Hematopoietic multipotent progenitor cell treated with erythropoietin and hydrocortisone succinate and interleukin-3 and kit ligand, for 17 days (in vitro differentiated cells): ENCODE results near the gene DHX16.
A peak's percentile ranks its signal among the peaks of the same experiment; 100 is the strongest.

Experiments used
- DNase-seq: peaks from one replicate; pipeline ENCODE4 v3.0.0-alpha.2; 2015; ENCODE audit warnings: low spot score

Gene DHX16

DNA sequence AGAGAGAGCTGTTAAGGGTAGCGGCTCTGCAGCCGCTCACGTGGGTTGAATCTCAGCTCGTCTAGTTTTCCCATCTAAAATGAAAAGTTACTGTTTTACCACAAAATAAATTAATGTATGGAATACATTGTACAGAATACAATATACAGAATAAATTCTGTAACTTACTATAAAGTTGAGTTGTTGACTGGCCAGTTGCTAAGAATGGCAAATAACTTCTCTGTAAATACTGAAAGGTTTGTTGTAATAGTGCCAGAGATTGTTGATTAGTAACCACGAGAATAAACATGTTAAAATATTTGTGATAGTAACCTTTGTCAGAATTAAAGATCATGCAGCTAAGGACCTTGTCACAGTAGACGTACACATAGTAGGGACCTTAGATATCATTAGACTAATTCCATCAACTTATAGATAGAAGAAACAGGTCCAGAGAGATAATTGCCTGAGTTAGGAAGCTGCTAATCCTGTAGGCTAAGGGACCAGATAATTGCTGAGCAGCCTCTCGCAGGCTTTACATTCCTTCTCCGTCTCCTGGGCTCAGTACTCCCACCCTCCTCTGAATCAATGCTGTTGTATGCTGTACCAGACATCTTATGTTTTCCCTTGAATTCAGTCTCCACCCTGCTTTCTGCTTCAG lies 18.5 kb upstream of the DHX16 start:
- no peak for DNase-seq

DNA sequence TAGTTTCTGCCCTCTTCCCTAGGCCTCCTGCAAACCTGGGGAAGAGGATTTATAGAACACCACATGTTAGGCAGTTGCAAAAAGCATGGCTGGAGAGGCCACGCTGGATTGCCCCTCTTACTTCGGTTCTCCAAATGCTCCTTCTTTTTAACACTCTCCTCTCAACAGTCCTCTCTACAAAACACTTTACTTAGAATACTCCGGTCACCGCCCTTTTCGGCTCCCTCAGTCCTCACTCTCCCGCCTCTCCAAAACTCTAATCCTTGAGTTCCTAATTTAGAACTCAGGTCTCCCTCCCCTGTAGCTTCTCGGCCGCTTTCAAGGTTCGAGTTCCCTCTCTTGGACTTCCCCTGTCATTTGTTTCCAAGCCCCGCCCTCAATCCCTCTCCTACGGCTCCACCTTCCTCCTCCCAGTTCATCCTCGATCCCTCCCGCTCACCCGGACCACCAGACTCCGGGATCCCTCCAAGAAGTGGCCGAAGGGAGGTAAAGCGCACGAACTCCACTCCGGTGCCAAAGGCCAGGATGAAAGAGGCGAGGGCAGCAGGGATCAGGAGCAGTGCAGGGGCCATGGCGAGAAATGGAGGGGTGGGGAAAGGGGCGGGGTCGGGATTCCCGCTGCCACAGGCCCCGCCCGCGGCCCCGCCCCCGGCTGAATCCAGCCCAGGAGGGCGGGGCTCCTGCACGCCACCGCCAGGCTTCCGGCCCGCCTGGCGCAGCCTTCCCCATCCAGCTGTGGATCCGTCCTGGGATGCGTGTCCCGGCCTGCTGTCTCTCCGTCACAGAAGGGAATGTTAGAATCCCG lies 17.8 kb upstream of the DHX16 start, which contains the start of gene NRM:
Gene NRM (minus strand): TSS at position 582 of the 805 bp plus-strand sequence. CDS start 10 bp downstream, at position 572.
- DNase-seq = peak; percentile 67

DNA sequence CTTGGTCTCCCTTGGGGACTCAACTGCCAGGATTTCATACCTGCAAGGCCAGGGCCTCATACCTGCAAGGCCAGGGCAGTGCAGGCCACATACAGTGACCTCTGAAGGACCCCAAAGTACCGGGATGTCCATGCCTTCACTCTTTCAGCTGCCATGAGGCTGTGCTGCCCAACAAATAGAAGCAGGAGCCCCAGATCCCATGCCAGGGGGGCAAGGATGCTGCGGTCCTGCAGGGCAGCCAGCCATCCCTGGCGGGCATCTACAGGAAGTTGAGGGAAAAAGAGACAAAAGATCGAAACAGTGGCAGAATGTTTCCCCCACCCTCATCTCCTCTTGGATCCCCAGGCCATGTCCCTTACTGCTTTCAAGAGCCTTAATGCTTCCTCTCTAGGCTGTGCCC lies 17.2 kb upstream of the DHX16 start:
- DNase-seq = no peak

DNA sequence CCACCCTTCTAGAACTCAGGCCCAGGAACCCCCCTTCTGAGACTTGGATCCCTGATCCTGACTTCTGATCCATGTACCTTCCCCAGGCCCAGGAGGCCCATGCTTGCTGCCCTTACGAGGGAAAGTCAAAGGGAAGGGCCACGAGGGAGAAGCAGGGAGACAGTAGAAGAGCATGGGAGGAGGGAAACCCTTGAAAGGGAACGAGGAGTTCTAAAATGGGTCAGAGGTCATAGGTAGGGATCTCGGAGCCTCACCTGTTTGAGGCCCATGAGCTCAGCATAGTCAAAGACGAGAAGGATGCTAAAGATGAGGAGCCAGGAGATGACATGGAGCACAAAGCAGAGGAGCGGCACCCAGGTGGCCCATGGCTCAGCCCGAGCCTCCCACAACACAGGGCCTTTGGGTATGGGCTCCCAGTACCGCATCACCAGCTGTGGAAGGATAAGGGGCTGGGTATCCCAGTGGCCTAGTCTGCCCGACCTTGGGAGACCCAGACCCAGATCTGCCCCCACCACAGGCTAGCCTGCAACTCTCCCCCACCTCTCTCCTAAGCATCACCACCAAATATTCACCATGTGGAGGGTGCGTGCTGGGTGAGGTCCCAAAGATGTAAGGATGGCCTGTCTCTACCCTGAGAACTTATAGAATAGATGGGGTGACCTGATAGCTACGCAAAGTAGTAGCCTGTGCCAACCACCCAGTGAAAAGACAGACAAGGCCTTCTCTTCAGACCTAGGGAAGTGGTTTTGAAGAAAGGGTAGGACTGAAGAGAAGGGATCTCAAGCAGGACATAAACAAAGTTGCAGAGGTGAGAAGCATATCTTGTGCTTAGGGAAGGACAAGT lies 16.4 kb upstream of the DHX16 start:
- no peak for DNase-seq

DNA sequence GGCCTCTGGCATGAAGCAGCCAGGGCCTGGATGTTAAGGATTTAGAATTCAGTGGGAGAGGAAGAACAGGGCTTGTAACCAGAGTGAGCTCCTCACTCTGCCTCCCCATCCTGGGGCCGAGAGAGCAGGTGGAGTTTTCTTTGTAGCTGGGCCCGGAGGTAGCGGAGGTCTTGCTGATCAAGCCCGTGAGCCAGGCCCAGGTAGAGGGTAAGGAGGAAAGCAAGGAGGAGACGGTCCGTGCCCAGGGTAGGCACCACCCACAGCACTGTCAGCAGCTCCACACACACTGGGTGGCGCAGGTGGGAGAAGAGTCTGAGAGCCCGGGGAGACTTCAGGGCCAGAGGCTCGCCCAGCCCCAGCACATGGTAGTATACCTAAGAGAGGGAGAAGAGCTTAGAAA lies 15.8 kb upstream of the DHX16 start:
- DNase-seq = no peak

DNA sequence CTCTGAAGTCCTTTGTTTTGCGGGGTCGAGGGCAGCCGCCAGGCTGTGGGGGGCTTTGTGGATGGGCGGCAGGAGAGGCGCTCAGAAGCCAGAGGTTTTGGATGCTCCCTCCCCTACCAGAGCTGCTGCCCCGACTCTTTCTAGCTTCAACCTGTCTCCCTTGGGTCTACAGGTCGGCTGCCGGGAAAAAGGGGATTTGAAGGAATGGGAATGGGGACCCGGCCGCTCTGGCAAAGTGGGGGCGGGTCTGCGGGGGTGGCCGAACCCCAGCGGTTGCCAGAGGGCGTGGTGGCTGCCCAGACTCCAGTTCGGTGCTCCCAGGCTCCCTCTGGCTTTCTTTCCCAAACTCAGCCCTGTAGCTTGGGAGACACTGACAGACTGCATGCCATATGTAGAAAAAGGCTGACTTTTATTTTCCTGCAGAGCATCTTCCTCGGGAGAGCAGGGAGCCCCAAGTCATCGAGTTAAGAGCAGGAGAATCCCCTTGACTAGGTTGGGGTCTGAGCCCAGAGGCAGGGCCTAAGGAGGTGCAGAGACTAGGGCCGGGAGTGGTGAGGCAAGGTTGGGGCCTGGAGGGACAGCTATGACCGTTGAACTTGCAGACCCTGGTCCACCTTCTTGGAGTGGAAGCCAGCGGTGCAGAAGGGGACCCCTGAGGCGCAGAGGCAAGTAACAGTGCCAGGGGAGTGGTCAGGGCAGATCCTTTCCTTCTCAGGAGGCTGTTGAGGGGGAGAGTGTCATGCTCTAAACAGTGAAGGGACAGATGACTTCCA lies 15.0 kb upstream of the DHX16 start:
- no peak for DNase-seq

DNA sequence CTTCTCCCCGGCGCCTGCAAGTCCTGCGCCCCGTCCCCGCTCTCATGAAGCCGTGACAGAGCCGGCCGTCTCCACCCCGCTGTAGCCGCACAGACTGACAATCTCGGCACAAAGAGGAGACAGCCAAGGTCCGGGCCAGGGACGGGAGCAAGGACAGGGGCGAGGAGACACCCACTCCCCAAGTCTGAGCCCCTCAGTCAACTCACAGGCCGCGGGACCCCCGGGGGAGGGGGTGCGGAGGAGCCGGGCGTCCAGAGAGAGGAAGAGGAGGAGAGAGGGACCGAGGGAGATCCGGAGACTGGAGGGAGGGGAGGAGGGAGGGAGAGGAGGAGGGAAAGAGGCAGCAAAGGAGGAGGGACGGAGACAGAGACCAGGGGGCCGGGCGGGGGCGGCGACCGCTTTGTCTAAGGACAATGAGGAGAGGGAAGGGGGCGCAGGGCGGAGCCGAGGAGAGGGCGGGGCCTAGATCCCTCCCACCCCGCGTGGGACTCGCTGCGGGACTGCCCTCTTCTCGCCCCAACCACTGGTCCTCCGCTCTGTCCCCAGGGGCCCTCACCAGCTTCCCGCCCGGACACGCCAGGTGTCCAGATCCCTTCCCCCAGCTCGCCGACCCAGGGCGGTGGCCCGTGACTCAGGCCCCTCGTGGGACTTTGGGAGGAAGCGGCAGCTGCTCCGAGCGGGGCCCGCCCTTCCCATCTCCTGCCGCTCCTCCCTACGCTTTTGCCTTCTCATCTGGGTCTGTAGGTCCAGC lies 14.3 kb upstream of the DHX16 start:
- DNase-seq = no peak

DNA sequence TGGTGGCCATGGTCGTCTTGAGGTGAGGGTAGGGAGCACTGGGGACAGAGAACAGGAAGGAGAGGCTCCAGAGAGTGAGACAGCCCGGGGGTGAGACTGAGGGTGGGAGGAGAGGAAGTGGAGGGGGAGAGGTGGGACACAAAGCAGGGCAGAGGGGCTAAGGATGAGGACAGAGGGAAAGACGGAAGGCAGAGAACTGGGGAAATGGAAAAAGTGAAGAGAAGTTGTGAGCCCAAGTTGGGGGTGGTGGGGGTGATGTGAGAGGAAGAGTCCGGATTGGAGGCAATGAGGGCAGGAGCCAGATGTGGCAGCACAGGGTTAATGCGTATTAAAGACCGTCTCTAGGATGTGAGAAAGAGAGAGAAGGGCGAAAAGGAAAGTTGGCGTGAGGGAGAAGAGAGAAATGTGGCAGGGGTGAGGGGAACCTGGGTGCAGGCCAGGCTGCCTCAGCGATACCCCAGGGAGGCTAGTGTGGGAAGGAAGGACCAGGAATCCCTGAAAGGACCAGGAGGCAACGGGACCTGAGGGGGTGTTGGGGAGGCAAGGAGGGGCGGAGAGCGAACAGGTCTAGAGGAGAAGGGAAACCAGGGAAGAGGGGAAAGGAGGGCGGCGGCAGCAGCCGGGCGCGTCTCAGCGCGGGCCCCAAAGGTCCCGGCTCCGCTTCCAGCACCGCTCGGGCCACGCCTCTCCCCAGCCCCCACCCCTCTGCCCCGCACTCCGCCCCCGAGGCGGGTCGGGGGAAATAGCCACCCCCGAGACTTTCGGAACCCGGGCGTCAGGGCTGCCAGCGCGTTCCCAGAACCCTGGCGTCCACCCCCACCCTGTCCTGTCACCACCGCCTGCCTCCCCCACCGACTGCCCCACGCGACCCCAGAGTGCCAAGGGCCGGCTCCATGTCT lies 13.5 kb upstream of the DHX16 start, which contains the start of gene PPP1R18:
Gene PPP1R18 (minus strand): TSS at position 637 of the 899 bp plus-strand sequence. CDS start 627 bp downstream, at position 10.
- no peak for DNase-seq

DNA sequence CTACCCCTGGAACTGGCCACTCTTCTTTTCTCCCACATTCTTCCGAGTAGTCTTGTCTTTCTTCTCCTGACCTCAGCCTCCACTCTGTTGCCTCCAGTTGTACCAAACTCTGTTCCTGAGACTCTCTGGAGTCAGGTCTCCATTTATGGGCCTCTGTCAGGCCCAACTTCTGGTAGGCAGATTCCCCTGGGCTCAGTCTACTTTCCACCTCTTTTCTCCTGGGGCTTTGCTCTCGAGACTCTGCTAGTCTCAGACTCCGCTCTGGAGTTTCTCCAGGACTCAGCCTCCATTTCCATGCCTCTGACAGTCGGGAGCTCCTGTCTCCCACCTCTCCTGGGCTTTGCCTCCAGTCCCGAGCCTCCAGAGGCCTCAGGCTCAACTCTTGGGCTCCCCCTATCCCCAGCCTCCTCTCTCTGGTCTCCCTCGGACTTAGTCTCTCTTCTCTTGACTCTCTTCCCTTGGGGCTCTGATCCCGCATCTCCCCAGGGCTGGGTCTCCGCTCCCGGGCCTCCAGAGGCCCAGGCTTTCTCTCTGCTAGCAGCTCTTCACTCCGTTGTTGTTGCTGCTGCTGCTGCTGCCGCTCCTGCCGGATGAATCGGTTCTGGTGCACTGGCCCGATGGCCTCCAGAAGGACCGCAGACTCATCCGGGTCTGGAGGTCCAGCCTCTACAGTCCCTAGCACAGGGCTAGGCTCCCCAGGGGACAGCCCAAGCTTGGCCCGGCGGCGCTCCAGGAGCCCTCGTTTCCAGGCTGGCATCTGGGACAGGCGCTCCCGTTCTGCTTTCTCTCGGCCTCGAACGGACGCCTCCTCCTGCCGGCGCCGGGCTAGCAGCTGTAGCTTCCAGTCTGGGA lies 12.6 kb upstream of the DHX16 start:
- no peak for DNase-seq

DNA sequence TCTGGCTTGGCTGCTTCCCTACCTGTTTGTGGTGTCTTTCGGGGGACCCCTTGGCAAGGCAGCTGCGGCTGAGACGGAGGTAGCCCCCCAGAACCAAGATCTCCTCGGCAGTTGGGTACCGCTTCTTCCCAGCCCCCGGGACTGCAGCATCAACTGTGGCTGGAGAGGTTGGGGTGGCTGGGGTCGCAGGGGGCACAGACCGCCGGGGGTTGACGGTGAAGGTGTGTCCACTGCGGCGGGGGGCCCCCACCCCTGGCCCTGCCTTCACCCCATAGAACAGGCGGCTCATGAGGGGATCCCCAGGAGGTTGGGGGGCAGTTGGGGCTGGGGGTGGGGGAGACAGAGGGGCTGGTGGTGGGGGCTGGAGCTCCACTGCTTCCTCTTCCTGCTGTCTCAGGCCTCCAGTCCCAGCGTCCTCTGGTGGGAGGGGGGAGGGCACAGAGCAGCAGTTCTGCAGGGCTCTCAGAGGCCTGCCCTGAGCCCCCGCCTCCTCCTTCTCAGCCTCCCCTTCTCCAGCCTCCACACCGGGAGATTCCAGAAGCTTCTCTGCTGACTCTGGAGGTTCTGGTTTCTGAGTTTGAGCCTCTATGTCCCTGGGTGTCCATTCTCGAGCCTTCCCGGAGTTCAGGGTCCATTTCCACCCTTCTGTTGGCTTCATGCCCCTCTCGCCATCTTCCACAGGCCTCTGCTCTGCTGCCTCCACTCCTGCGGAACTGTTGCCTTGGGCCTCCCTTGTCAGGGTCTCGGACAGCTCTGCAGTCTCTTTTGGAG lies 11.8 kb upstream of the DHX16 start:
- no peak for DNase-seq

DNA sequence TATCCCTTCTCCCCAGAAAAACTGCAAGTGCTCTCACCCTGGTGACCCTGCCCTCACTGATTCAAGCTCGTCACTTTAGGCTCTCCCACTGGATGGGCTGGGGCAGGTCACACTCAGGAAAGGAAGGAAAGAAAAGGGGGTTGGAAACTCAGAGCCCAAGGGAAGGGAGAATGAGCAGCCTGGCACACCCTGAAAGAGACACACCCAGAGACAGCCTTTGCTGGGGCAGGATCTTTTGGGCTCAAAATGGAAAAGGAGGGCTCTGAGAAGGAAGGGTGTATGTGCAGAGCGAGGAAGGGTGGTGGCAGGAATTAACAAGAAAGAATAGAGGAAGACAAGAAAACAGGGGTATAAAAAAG lies 11.2 kb upstream of the DHX16 start:
- no peak for DNase-seq

DNA sequence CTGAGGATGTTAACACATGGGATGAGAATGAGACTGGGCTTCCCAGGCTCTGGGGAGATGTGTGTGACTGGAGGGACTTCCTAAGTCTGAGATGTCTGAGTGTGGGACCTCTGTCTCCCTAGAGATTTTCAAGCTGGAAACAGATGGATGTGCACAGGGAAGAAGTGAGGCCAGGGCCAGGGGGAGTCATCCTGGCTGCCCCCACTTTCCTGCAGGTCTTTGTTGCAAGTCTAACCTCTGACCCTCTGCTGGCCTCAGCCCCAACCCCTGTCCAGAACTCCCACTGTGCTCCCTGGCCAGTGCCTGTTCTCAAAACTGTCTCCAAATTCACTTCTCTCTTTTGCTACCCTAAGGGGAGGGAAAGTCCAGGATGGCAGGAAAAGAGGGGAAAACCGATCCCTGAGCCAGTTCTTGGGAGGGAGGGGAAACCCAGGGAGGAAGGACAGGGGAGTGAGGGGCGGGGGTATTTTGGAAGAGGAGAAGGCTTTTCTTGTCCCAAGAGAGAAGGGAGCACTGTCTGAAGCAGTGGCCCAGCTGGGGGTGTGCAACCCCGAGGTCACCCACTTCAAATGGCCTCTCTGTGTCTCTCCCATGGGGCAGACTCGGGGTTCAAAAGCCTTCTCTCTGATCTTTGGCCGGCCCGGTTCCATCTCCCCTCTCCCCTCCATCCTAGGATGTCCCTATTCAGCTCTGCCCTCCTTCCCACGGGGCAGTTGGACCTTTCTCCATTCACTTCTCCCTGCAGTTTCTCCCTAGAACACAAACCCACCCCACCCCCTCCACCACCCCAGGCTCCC lies 10.6 kb upstream of the DHX16 start:
- DNase-seq = no peak

DNA sequence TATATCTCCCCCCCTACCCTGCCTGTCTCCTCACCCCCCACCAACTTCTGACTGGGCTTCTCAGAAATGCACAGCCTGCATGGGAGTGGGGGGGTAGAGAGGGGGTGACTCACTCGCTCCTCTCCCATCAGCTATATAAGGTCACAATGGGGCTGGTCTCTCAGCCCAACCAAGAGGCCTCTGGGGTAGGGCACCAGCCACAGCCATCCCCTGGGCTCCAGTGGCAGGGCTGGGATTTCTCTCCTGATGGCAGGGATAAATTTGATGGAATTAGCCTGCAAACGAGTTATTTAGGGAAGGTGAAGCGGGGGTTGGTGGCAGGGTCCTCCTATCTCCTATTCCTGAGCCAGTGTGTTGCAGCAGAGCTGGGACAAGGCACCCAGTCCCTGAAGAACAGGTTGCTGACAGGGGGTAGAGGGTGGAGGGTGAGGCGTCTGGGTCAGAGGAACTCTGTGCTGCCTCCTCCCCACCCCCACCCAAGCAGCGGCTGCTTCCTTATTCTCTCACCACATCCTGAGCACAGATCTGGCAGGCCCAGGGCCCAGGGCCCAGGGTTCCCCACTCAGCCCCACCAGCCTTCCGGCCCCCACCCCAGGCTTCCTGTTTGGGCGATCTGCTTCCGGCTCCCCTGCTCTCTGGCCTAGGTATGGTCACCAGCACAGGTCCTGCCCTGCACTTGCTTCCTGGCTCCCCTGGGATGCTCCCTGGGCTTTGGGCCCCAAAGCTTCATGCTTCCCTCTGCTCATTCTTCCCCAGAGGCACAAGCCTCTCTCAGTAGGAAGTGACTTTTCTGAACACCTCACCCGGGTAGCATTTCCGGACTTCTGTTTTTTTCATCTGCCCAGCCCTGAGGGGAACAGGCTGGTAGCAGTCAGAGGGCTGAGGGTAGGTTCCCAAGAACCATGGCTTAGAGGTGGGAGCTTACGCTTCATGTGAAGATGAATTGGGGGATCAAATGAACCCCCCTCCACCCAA lies 9.6 kb upstream of the DHX16 start:
- DNase-seq = no peak

DNA sequence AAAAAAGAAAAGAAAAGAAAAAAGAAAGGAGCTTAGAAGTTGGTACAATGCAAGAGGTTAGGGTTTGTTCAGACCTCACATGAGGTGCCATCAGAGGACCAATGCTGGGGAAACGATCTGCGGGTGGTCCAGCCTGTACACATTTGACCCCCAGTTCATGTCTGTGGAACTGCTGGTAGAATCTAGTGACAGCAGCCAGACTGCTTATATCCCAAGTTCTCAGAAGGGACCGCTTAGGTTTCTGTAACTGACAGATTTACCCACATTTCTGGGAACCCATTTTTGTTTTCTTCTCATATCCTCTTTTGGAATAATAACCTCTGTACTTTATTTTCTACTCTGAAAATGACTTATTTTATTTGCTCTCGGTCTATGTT lies 8.9 kb upstream of the DHX16 start:
- no peak for DNase-seq

DNA sequence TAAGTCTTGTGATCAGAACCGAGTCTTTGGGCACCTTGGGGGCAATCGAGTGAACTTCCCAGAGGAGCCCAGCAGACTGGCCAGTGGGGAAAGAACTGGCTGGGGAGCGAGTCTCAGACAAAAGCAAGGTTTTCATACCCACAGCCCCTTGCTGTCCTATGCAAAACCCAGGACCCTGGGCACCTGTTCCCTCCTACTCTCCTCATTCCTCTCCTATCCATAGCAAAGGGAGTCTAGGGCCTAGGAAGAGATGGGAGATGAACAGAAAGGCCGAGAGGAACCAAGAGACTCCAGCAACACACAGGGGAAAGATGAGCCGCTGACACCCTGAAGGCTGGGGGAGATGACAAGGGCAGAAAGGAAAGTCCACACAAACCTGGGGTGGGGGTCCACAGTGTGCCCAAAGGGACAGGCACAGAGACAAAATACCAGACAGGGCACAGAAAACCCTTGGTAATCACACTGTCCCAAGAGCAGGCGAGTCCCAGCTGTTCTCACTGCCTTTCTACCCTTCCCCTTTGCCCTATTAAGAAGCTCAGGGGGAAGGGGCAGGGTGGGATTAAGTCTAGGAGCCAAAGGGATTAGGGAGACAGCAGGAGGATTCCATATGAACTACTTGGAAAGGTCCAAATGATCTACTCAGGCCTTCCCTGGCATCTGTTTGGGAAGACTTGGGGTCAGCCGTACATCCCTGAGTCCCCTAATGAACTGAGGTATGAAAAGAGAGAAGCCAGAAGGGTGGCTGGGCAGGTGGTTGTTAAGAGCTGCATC lies 7.1 kb upstream of the DHX16 start:
- DNase-seq = no peak
